ENCODE results near the gene WDR49. TPM values are rescaled to one million over a fixed set of nuclear protein-coding genes. Genes with fewer than 3 reads are reported as not detected.

The WDR49 gene
- total and polyA plus RNA-seq, 2 donors (not counting 1 experiment from before 2014, with no cell fraction given): 0.88 to 1.4 TPM

DNA sequence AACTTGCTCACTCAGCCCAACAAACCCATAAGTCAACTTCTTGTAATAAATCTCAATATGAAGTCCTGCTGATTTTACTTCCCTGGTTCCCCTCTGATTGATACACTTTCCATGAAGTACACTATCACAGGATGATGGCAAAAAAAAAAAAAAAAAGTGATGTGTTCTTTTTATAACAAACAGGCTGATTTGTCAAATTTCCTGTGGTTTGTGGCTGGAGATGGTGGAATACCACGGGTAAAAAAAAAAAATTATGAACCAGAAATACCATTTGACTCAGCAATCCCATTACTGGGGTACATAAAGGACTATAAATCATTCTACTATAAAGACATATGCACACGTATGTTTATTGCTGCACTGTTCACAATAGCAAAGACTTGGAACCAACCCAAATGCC, 169.2 kb downstream of the WDR49 start:
- DNase-seq (no peak), ATAC-seq (ENCODE audit: low read depth) (no peak)
- no peaks in the 10 kb centered on the region for H3K4me1 ChIP-seq (ENCODE audit: control insufficient read depth in 2 of 2, insufficient read depth in 2 of 2, low read length in 2 of 2)
- POLR2A ChIA-PET: no interaction called here
- H3K4me3 ChIP-seq (ENCODE audit: control extremely low read depth in 1 of 5, extremely low read depth in 1 of 5, insufficient read depth in 1 of 5, low read depth in 2 of 5, low read length in 4 of 5): no peak overlapping the region
- no peak overlapping the region for H3K4me2 ChIP-seq (replicated peaks; ENCODE audit: low read depth, low read length, poor library complexity, severe bottlenecking)
- no peaks in the 10 kb centered on the region for H3K27me3 ChIP-seq (replicated peaks in 1 of 4; ENCODE audit: control extremely low read depth in 1 of 4, control insufficient read depth in 3 of 4, insufficient read depth in 4 of 4, low read length in 3 of 4)
- intact Hi-C loops (cut with micrococcal nuclease): no loop called here
- no peak overlapping the region for H3K27ac ChIP-seq (ENCODE audit: low read length in 2 of 2)
- H3K4me3 Mint-ChIP-seq: no peak overlapping the region
- no peak overlapping the region for H3K9ac ChIP-seq (ENCODE audit: low read length)
- CTCF ChIA-PET: no interaction called here
- no peaks in the 10 kb centered on the region for H3K27me3 Mint-ChIP-seq
- H3K79me2 ChIP-seq (ENCODE audit: control insufficient read depth, insufficient read depth, low read length): no peaks in the 10 kb centered on the region
- no peaks in the 10 kb centered on the region for H4K20me1 ChIP-seq (ENCODE audit: control insufficient read depth, insufficient read depth, low read length, poor library complexity, severe bottlenecking)
- no CpG with 5 or more reads among the region's 2 CpGs for WGBS (ENCODE audit: insufficient coverage)
- no peak overlapping the region for H2AFZ ChIP-seq (ENCODE audit: insufficient read depth, low read depth, low read length, poor library complexity, severe bottlenecking)
- H3K4me1 Mint-ChIP-seq: no peaks in the 10 kb centered on the region
- no peak overlapping the region for H3K27ac Mint-ChIP-seq
- no peak for TF ChIP-seq EZH2 (IDR thresholded peaks at IDR 0.05; ENCODE audit: borderline replicate concordance, insufficient read depth, low read depth, low read length, poor library complexity, severe bottlenecking)
- TF ChIP-seq, protein P1, sequence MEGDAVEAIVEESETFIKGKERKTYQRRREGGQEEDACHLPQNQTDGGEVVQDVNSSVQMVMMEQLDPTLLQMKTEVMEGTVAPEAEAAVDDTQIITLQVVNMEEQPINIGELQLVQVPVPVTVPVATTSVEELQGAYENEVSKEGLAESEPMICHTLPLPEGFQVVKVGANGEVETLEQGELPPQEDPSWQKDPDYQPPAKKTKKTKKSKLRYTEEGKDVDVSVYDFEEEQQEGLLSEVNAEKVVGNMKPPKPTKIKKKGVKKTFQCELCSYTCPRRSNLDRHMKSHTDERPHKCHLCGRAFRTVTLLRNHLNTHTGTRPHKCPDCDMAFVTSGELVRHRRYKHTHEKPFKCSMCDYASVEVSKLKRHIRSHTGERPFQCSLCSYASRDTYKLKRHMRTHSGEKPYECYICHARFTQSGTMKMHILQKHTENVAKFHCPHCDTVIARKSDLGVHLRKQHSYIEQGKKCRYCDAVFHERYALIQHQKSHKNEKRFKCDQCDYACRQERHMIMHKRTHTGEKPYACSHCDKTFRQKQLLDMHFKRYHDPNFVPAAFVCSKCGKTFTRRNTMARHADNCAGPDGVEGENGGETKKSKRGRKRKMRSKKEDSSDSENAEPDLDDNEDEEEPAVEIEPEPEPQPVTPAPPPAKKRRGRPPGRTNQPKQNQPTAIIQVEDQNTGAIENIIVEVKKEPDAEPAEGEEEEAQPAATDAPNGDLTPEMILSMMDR (IDR thresholded peaks at IDR 0.05): no peak
- H3K9me3 ChIP-seq (ENCODE audit: control extremely low read depth in 1 of 3, control insufficient read depth in 2 of 3, insufficient read depth in 1 of 3, low read length in 2 of 3): no peaks in the 10 kb centered on the region
- peaks cover 9% of the 10 kb centered on the region for H3K9me3 Mint-ChIP-seq (ENCODE audit: insufficient read depth)
- H3K36me3 ChIP-seq (replicated peaks in 1 of 2; ENCODE audit: control extremely low read depth in 1 of 2, control insufficient read depth in 1 of 2, extremely low read depth in 1 of 2, insufficient read depth in 2 of 2, low read length in 1 of 2): no peaks in the 10 kb centered on the region

DNA sequence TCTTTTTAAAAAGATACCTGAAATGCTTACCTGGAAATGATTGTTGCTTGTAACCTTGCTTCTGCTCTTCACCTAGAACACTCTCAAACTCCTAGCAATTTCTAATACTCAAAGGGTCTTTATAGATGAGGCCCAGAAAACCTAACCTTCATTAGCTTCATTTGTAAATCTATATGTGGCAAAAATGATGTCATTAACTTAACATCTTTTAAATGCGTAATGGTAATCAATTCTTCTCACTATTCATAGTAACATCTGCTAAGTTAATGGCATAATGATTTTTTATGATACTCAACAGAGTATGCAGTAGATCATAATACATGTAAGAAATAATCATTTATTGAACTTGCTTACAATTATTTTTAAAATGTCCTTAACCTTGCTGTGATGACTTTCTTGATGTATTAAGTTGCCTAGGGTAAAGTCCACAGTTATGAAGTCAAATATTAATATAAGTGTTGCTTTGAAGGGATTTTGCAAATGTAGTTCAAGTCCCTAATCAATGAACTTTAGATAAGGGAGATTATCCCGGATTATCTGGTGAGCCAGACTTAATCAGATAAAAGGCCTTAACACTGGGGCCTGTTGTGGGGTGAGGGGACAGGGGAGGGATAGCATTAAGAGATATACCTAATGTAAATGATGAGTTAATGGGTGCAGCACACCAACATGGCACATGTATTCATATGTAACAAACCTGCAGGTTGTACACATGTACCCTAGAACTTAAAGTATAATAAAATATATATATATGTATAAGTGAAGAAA, 169.8 kb downstream of the WDR49 start:
- Histone ChIP-seq H3K27me3 (replicated peaks in 1 of 4; ENCODE audit: control extremely low read depth in 1 of 4, control insufficient read depth in 3 of 4, insufficient read depth in 4 of 4, low read length in 3 of 4) (no peaks in the 10 kb centered on the region), H3K4me3 (ENCODE audit: control extremely low read depth in 1 of 5, extremely low read depth in 1 of 5, insufficient read depth in 1 of 5, low read depth in 2 of 5, low read length in 4 of 5) (no peak overlapping the region), H3K4me2 (replicated peaks; ENCODE audit: low read depth, low read length, poor library complexity, severe bottlenecking) (no peak overlapping the region), H3K9ac (ENCODE audit: low read length) (no peak overlapping the region), H3K36me3 (replicated peaks in 1 of 2; ENCODE audit: control extremely low read depth in 1 of 2, control insufficient read depth in 1 of 2, extremely low read depth in 1 of 2, insufficient read depth in 2 of 2, low read length in 1 of 2) (no peaks in the 10 kb centered on the region), H3K27ac (ENCODE audit: low read length in 2 of 2) (no peak overlapping the region), H2AFZ (ENCODE audit: insufficient read depth, low read depth, low read length, poor library complexity, severe bottlenecking) (no peak overlapping the region), H4K20me1 (ENCODE audit: control insufficient read depth, insufficient read depth, low read length, poor library complexity, severe bottlenecking) (no peaks in the 10 kb centered on the region), H3K4me1 (ENCODE audit: control insufficient read depth in 2 of 2, insufficient read depth in 2 of 2, low read length in 2 of 2) (no peaks in the 10 kb centered on the region), H3K9me3 (ENCODE audit: control extremely low read depth in 1 of 3, control insufficient read depth in 2 of 3, insufficient read depth in 1 of 3, low read length in 2 of 3) (no peaks in the 10 kb centered on the region), H3K79me2 (ENCODE audit: control insufficient read depth, insufficient read depth, low read length) (no peaks in the 10 kb centered on the region)
- no peak for ATAC-seq (ENCODE audit: low read depth)
- intact Hi-C loops (cut with micrococcal nuclease): no loop called here
- Mint-ChIP-seq H3K4me1 (no peaks in the 10 kb centered on the region), H3K27me3 (no peaks in the 10 kb centered on the region), H3K9me3 (ENCODE audit: insufficient read depth) (peaks cover 9% of the 10 kb centered on the region), H3K27ac (no peak overlapping the region), H3K4me3 (no peak overlapping the region)
- TF ChIP-seq, protein P1 (IDR thresholded peaks at IDR 0.05): no peak
- no peak for TF ChIP-seq EZH2 (IDR thresholded peaks at IDR 0.05; ENCODE audit: borderline replicate concordance, insufficient read depth, low read depth, low read length, poor library complexity, severe bottlenecking)
- CTCF ChIA-PET: no interaction called here
- POLR2A ChIA-PET: no interaction called here
- DNase-seq: no peak
- WGBS (ENCODE audit: insufficient coverage): 50% methylated on average over 1 of the region's 2 CpGs

Measured in B cell (primary cell).